ENCODE measurements around the gene LDLRAD3. TPM values are rescaled to one million over a fixed set of nuclear protein-coding genes. Genes with fewer than 3 reads are reported as not detected.

Gene LDLRAD3
- total and polyA plus RNA-seq, 2 experiments from 2014 or later: 6.2 to 9.5 TPM

DNA sequence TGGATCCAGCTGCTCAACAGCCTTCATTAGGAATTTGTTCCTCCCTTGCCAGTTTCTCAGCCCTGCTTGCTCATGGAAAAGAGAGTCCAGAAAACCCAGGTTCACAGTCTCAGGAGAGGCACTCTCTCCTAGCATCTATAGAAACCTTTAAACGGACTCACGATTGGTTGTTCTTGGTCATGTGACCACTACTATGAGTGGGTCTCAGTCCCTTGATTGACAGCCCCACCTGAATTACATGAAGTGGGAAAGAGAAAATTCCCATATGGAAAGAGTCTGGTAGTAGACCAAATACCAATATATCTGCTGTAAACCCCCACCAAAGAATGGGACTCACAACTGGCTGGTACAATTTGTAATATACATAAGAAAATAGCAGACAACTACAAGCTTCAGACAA lies 291.0 kb downstream of the LDLRAD3 start:
- DNase-seq (ENCODE audit: low read depth in 1 of 2, low spot score in 1 of 2): no peak
- H3K27me3 ChIP-seq: no peaks in the 10 kb centered on the region
- H3K27ac ChIP-seq: no peak overlapping the region
- H3K4me1 ChIP-seq (ENCODE audit: low read depth): no peaks in the 10 kb centered on the region
- H3K9me3 ChIP-seq (ENCODE audit: low read depth): no peaks in the 10 kb centered on the region
- TF ChIP-seq CTCF (IDR thresholded peaks at IDR 0.05; ENCODE audit: low read depth, low read length): no peak
- H3K4me3 ChIP-seq: no peak overlapping the region
- H3K36me3 ChIP-seq: no peaks in the 10 kb centered on the region

DNA sequence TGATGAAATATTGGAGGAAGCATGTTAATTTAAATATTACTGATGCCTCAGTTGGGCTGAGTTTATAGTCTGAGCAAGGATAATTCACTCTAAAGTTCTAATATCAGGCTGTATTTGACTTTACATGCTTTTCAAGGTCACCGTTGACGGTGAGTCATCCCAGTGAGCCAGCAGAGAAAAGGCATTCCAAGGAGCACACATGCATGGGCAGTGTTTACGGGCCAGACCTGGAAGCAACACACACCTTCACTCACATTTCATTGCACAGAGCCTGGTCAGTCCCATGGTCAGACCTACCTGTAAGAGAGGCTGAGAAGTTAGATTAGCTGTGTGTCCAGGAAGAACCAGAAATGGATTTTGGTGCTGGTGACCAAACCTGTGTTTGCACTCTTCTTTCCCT lies 291.9 kb downstream of the LDLRAD3 start:
- no peak overlapping the region for H3K27ac ChIP-seq
- TF ChIP-seq CTCF (IDR thresholded peaks at IDR 0.05; ENCODE audit: low read depth, low read length): no peak
- no peaks in the 10 kb centered on the region for H3K27me3 ChIP-seq
- no peak overlapping the region for H3K4me3 ChIP-seq
- H3K9me3 ChIP-seq (ENCODE audit: low read depth): no peaks in the 10 kb centered on the region
- no peaks in the 10 kb centered on the region for H3K36me3 ChIP-seq
- DNase-seq (ENCODE audit: low read depth in 1 of 2, low spot score in 1 of 2): no peak
- no peaks in the 10 kb centered on the region for H3K4me1 ChIP-seq (ENCODE audit: low read depth)

- no peak for DNase-seq (ENCODE audit: low read depth in 1 of 2, low spot score in 1 of 2)
- Histone ChIP-seq H3K27me3 (no peaks in the 10 kb centered on the region), H3K27ac (no peak overlapping the region), H3K4me3 (no peak overlapping the region), H3K36me3 (no peaks in the 10 kb centered on the region), H3K9me3 (ENCODE audit: low read depth) (no peaks in the 10 kb centered on the region), H3K4me1 (ENCODE audit: low read depth) (no peaks in the 10 kb centered on the region)
- TF ChIP-seq CTCF (IDR thresholded peaks at IDR 0.05; ENCODE audit: low read depth, low read length): no peak
Observed at GRCh38 chr11:36237391-36237790, 293.5 kb downstream of the LDLRAD3 start.

DNA sequence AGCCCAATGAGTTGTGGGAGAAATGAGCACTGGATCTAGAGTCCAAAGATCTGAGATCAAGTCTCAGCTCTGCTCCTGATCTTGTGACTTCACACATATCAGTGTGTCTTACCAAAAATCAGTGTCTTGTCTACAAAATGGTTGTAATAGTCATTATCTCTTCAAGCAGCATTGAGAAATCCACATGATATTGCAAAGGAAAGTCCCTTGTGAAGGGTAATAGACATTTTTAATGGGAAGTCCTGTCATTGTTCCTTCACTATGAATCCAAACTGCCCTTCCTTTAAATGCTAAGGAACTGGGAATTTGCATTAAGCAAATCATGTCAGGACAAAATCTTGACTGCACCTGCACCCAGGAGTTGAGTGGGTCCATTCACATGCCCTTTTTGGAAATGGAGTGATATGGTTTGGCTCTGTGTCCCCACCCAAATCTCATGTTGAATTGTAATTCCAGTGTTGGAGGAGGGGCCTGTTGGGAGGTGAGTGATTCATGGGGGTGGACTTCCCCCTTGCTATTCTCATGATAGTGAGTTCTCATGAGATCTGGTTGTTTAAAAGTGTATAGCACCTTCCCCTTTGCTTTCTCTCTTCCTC lies 294.3 kb downstream of the LDLRAD3 start:
- no peak overlapping the region for H3K27ac ChIP-seq
- H3K4me3 ChIP-seq: no peak overlapping the region
- H3K36me3 ChIP-seq: no peaks in the 10 kb centered on the region
- no peaks in the 10 kb centered on the region for H3K4me1 ChIP-seq (ENCODE audit: low read depth)
- no peaks in the 10 kb centered on the region for H3K9me3 ChIP-seq (ENCODE audit: low read depth)
- no peak for DNase-seq (ENCODE audit: low read depth in 1 of 2, low spot score in 1 of 2)
- no peak for TF ChIP-seq CTCF (IDR thresholded peaks at IDR 0.05; ENCODE audit: low read depth, low read length)
- no peaks in the 10 kb centered on the region for H3K27me3 ChIP-seq

DNA sequence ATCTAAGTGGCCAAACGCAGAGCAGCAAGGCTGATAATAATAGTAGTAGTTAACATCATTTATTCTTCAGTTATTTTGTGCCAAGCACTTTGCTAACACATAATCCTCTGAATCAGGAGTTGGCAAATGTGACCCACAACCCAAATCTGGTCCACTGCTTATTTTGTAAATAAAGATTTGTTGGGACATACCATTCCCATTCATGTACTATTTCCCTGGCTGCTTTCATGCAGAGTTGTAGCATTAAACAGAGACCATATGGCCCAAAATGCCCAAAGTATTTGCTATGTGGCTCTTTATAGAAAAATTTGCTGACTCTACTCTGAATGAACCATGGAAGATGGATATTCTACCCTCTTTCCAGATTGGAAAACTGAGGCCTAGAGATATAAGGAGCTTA lies 295.0 kb downstream of the LDLRAD3 start:
- TF ChIP-seq CTCF (IDR thresholded peaks at IDR 0.05; ENCODE audit: low read depth, low read length): no peak
- H3K36me3 ChIP-seq: no peaks in the 10 kb centered on the region
- no peak overlapping the region for H3K4me3 ChIP-seq
- no peaks in the 10 kb centered on the region for H3K9me3 ChIP-seq (ENCODE audit: low read depth)
- no peak for DNase-seq (ENCODE audit: low read depth in 1 of 2, low spot score in 1 of 2)
- no peaks in the 10 kb centered on the region for H3K27me3 ChIP-seq
- H3K4me1 ChIP-seq (ENCODE audit: low read depth): no peaks in the 10 kb centered on the region
- no peak overlapping the region for H3K27ac ChIP-seq

- no peaks in the 10 kb centered on the region for H3K27me3 ChIP-seq
- no peaks in the 10 kb centered on the region for H3K9me3 ChIP-seq (ENCODE audit: low read depth)
- no peak overlapping the region for H3K4me3 ChIP-seq
- no peak for DNase-seq (ENCODE audit: low read depth in 1 of 2, low spot score in 1 of 2)
- TF ChIP-seq CTCF (IDR thresholded peaks at IDR 0.05; ENCODE audit: low read depth, low read length): no peak
- no peaks in the 10 kb centered on the region for H3K4me1 ChIP-seq (ENCODE audit: low read depth)
- no peaks in the 10 kb centered on the region for H3K36me3 ChIP-seq
- H3K27ac ChIP-seq: no peak overlapping the region
Observed at GRCh38 chr11:36239636-36240035, 295.8 kb downstream of the LDLRAD3 start.
